Measurements from ENCODE around the gene UTP15. TPM values are rescaled to one million over a fixed set of nuclear protein-coding genes. Genes with fewer than 3 reads are reported as not detected.

Gene UTP15
- total and polyA plus RNA-seq, 2 of the 4 experiments (the other 2 are of a cell fraction), result 11.4 to 28.0 TPM

DNA sequence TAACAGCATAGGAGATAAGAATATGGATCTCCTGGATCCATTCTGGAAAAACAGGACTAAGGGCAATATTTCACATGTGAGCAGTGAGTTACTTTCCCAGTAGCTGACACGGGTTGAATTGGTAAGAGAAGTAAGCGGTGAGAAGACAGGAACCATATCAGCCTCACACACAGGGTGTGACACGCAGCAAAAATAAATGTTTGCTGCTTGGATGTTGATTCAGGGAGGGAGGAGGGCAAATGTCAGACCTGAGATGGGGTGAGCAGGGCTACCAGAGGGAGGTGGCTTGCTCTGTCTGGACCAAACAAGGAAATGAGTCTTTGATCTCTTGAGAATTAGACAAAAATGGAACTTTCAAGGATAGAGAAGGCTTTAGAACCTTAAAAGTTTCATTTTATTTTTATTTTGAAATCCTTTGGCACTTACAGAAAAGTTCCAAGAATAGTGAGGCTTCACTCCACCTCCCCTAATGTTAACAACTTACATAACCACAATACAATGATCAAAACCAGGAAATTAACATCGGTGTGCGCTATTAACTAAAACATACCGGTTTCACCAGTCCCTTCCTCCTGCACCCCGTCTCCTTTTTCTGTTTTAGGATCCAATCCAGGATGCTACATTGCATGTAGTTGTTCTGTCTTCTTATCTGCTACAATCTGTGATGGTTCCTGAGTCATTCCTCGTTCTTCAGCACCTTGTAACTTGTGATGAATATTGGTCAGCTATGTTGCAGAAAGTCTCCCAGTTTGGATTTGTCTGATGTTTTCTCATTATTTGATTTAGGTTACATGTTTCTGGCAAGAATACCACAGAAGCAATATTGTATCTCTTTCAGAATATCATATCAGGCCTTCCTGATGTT, 39.9 kb downstream of the UTP15 start (continued):
- TF ChIP-seq, protein P1, sequence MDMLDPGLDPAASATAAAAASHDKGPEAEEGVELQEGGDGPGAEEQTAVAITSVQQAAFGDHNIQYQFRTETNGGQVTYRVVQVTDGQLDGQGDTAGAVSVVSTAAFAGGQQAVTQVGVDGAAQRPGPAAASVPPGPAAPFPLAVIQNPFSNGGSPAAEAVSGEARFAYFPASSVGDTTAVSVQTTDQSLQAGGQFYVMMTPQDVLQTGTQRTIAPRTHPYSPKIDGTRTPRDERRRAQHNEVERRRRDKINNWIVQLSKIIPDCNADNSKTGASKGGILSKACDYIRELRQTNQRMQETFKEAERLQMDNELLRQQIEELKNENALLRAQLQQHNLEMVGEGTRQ (IDR thresholded peaks at IDR 0.05; ENCODE audit: low read depth, low read length), result no peak
- TF ChIP-seq CHD1 (IDR thresholded peaks at IDR 0.05; ENCODE audit: low read depth, low read length), result no peak

DNA sequence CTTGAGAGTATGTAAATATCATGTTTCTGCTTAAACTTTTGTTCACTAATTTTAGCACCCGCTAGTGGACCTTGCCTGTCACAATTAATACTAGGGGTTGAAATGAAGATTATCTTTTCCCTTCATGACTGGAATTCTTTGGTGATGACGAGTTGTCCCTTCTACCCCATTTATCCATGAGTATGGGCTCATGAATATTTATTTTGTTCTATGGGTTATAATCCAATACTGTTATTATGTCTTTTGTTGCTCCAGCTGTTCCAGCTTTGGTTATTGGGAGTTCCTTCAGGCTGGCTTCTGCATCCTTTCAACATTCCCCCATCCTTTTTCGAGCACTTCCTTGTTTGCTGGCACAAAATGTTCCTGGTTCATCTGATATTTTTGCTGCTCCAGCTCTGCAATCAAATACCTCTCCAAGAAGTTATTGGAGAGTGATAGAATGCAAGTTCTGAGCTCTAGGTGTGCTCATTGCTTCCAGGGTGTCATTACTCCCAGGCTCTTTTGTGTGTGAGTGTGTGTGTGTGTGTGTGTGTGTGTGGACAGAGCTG, 40.7 kb downstream of the UTP15 start:
- DNase-seq (no peak), ATAC-seq (ENCODE audit: low read depth) (peak; percentile 37; the same call in 1 of the 2 replicates)
- WGBS, 2 experiments (ENCODE audit: extremely low coverage in 2 of 2, insufficient read length in 1 of 2), result no CpG with 5 or more reads among the region's 3 CpGs
- Histone ChIP-seq H3K23ac (ENCODE audit: low read depth, low read length) (no peak overlapping the region), H3K4me2 (ENCODE audit: low read depth, low read length) (no peak overlapping the region), H2AK5ac (ENCODE audit: low read depth, low read length) (peak overlapping the region; percentile 85), H3K4me3 (ENCODE audit: insufficient read depth, low read depth, low read length) (no peak overlapping the region), H3K18ac (ENCODE audit: low read depth, low read length) (no peak overlapping the region), H3K9me3 (ENCODE audit: control insufficient read depth, insufficient read depth, low read length) (no peaks in the 10 kb centered on the region), H3K4ac (ENCODE audit: low read depth, low read length) (peak overlapping the region; percentile 57), H3K56ac (ENCODE audit: extremely low read depth, insufficient read depth, low read length) (no peak overlapping the region), H3K79me1 (ENCODE audit: low read depth in 1 of 2, low read length in 2 of 2) (no peaks in the 10 kb centered on the region), H4K20me1 (ENCODE audit: insufficient read depth, low read length) (no peaks in the 10 kb centered on the region), H2BK15ac (ENCODE audit: low read depth, low read length) (peak overlapping the region; percentile 36; the same call in 1 of the 3 replicates), H2BK120ac (ENCODE audit: low read depth, low read length) (peak overlapping the region; percentile 35; the same call in 1 of the 2 replicates), H2BK5ac (ENCODE audit: low read depth, low read length, poor library complexity, severe bottlenecking) (no peak overlapping the region), H3K4me1 (ENCODE audit: control insufficient read depth, insufficient read depth, low read length) (peaks cover 9% of the 10 kb centered on the region), H4K91ac (ENCODE audit: insufficient read depth, low read depth, low read length) (0 out of 2 replicates have a peak overlapping the region, but pooled peaks have one; percentile 11), H2BK20ac (ENCODE audit: low read depth, low read length) (0 out of 2 replicates have a peak overlapping the region, but pooled peaks have one; percentile 20), H3K27me3 (ENCODE audit: control insufficient read depth, insufficient read depth, low read length) (no peaks in the 10 kb centered on the region), H2AK9ac (replicated peaks; ENCODE audit: low read depth, low read length, poor library complexity) (no peak overlapping the region), H3K14ac (replicated peaks; ENCODE audit: low read depth, low read length) (peak overlapping the region; percentile 38; the same call in 1 of the 2 replicates), H2AFZ (replicated peaks; ENCODE audit: low read length, poor library complexity) (no peak overlapping the region), H3K27ac (ENCODE audit: insufficient read depth, low read length) (no peak overlapping the region), H3K9ac (ENCODE audit: low read depth, low read length) (no peak overlapping the region), H4K5ac (ENCODE audit: low read depth, low read length) (no peak overlapping the region), H3K36me3 (ENCODE audit: control insufficient read depth, insufficient read depth, low read length) (no peaks in the 10 kb centered on the region), H4K8ac (ENCODE audit: low read depth in 2 of 2, low read length in 2 of 2) (peak overlapping the region in 1 of 2 experiments; percentile 9; a peak in 1 of 4 replicates), H3K9me1 (ENCODE audit: insufficient read depth, low read length) (peaks cover 10% of the 10 kb centered on the region)
- dilution Hi-C loops (cut with HindIII; ENCODE audit: low sequenced_read_pairs, unreplicated experiment), result no loop called here
- in situ Hi-C loops (cut with MboI; ENCODE audit: low sequenced_read_pairs), result no loop called here
- intact Hi-C loops (cut with micrococcal nuclease), result no loop called here
- ChIA-PET POLR2A (ENCODE audit: unreplicated experiment) (no interaction called here), CTCF (no interaction called here)
- no TSS peak for BruUV-seq (replicated peaks)
- TF ChIP-seq RAD21 (IDR thresholded peaks at IDR 0.05; ENCODE audit: low read length), result no peak
- TF ChIP-seq FOS (IDR thresholded peaks at IDR 0.05; ENCODE audit: low read depth, low read length), result no peak
- no peak for TF ChIP-seq POLR2A (IDR thresholded peaks at IDR 0.05; ENCODE audit: low read depth, low read length)
- TF ChIP-seq CHD1 (IDR thresholded peaks at IDR 0.05; ENCODE audit: low read depth, low read length), result no peak
- TF ChIP-seq, protein P1 (IDR thresholded peaks at IDR 0.05; ENCODE audit: low read depth, low read length), result no peak
- no peak for TF ChIP-seq ELK1 (IDR thresholded peaks at IDR 0.05; ENCODE audit: borderline replicate concordance, low read depth, low read length)
- no peak for TF ChIP-seq RCOR1 (IDR thresholded peaks at IDR 0.05; ENCODE audit: insufficient replicate concordance, low read length)
- TF ChIP-seq BHLHE40 (IDR thresholded peaks at IDR 0.05; ENCODE audit: low read depth, low read length), result no peak
- no peak for TF ChIP-seq MAFK (IDR thresholded peaks at IDR 0.05; ENCODE audit: low read depth, low read length)

Measured in IMR-90 (cell line).